Muscle of leg (tissue), 11 donors: ENCODE data around the gene ALKBH5. TPM values are rescaled to one million over a fixed set of nuclear protein-coding genes. Genes with fewer than 3 reads are reported as not detected.

Source experiments
- DNase-seq: peaks from one replicate; pipeline ENCODE4 v3.0.0; 2013
- H3K27ac ChIP-seq: one replicate; pipeline ENCODE4 v1.5.1; 2013; ENCODE audit warnings: mild to moderate bottlenecking, low read length, control low read depth
- H3K27me3 ChIP-seq: one replicate; pipeline ENCODE4 v1.6.1; 2013; ENCODE audit warnings: low read length; ENCODE audit not compliant: control insufficient read depth, insufficient read depth
- H3K36me3 ChIP-seq: one replicate; pipeline ENCODE4 v1.6.1; 2013; ENCODE audit warnings: low read length; ENCODE audit not compliant: control insufficient read depth, insufficient read depth
- H3K4me1 ChIP-seq: one replicate; pipeline ENCODE4 v1.6.1; 2013; ENCODE audit warnings: low read length; ENCODE audit not compliant: control insufficient read depth, insufficient read depth
- H3K4me3 ChIP-seq: one replicate; pipeline ENCODE4 v1.5.1; 2013; ENCODE audit warnings: low read length, control low read depth
- H3K9me3 ChIP-seq: replicated peaks from 2 replicates; pipeline ENCODE4 v1.6.1; 2013; ENCODE audit warnings: low read depth, low read length; ENCODE audit not compliant: control insufficient read depth
- WGBS: methylation state at CpG from one replicate; pipeline ENCODE4 v1.1.5; 2013; ENCODE audit warnings: missing lambda C conversion rate; ENCODE audit not compliant: insufficient coverage; 5-methylcytosine and 5-hydroxymethylcytosine counted together
- polyA plus RNA-seq, 8 donors: library from polyadenylated mRNA; unstranded; fragments of 120-200 nt; gene quantifications; one replicate each; pipeline versions ENCODE4 v1.2.1 to v1.2.3, GENCODE V29; 2013; ENCODE audit warnings: inconsistent platforms in 1 of 8, low replicate concordance in 1 of 8; ENCODE audit not compliant: insufficient read length in 8 of 8, insufficient read depth in 1 of 8
- total RNA-seq: library from RNA; stranded (reverse); fragments of 120-200 nt; gene quantifications from one replicate; pipeline ENCODE4 v1.2.4, GENCODE V29; 2013

Gene ALKBH5
- total and polyA plus RNA-seq, 9 donors, result 56.5 to 72.3 (median 66.7) TPM

DNA sequence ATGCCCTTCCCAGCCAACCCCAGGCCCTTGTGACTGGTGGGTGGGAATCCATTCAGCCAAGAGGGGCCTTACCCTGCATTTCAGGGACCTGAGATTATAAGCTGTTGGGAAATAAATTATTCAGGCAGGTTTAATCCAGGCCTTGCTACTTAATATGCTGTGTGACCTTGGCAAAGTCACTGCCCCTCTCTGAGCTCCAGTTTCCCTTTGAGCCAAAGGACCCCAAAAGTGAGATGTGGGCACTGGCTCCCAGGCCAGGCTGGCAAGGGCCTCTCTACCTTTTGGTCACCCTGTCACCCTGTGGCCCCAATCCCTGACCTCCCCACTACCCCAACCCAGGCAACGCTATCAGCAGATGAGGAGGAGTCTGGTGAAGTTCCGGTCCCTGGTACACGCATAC, 41.2 kb upstream of the ALKBH5 start:
- Histone ChIP-seq H3K27me3 (no peaks in the 10 kb centered on the region), H3K27ac (no peak overlapping the region), H3K9me3 (no peaks in the 10 kb centered on the region), H3K4me1 (peaks cover 6% of the 10 kb centered on the region), H3K36me3 (no peaks in the 10 kb centered on the region), H3K4me3 (no peak overlapping the region)
- DNase-seq, result no peak
- WGBS, result 83% methylated on average over 1 of the region's 3 CpGs

GRCh38 chr17:18143044-18143936, 40.3 kb upstream of the ALKBH5 start:
- H3K36me3 ChIP-seq, result no peaks in the 10 kb centered on the region
- H3K4me1 ChIP-seq, result peaks cover 6% of the 10 kb centered on the region
- no peak for DNase-seq
- H3K27me3 ChIP-seq, result no peaks in the 10 kb centered on the region
- no peaks in the 10 kb centered on the region for H3K9me3 ChIP-seq
- H3K27ac ChIP-seq, result no peak overlapping the region
- WGBS, result 60% methylated on average over 14 of the region's 18 CpGs
- H3K4me3 ChIP-seq, result no peak overlapping the region

GRCh38 chr17:18144261-18144660, 39.4 kb upstream of the ALKBH5 start:
- WGBS, result 76% methylated on average over 4 of the region's 4 CpGs
- H3K4me1 ChIP-seq, result peaks cover 6% of the 10 kb centered on the region
- no peaks in the 10 kb centered on the region for H3K36me3 ChIP-seq
- no peak for DNase-seq
- no peaks in the 10 kb centered on the region for H3K9me3 ChIP-seq
- no peak overlapping the region for H3K4me3 ChIP-seq
- no peaks in the 10 kb centered on the region for H3K27me3 ChIP-seq
- no peak overlapping the region for H3K27ac ChIP-seq

GRCh38 chr17:18144855-18145254, 38.8 kb upstream of the ALKBH5 start:
- H3K27me3 ChIP-seq, result no peaks in the 10 kb centered on the region
- peaks cover 2% of the 10 kb centered on the region for H3K4me1 ChIP-seq
- no peak for DNase-seq
- H3K27ac ChIP-seq, result no peak overlapping the region
- WGBS, result 81% methylated on average over 1 of the region's 1 CpG
- no peaks in the 10 kb centered on the region for H3K36me3 ChIP-seq
- no peaks in the 10 kb centered on the region for H3K9me3 ChIP-seq
- H3K4me3 ChIP-seq, result no peak overlapping the region

- H3K36me3 ChIP-seq, result no peaks in the 10 kb centered on the region
- WGBS, result 83% methylated on average over 13 of the region's 13 CpGs
- no peaks in the 10 kb centered on the region for H3K4me1 ChIP-seq
- no peak for DNase-seq
- no peaks in the 10 kb centered on the region for H3K9me3 ChIP-seq
- H3K27ac ChIP-seq, result no peak overlapping the region
- no peaks in the 10 kb centered on the region for H3K27me3 ChIP-seq
- no peak overlapping the region for H3K4me3 ChIP-seq
Observed at GRCh38 chr17:18145811-18146210, 37.8 kb upstream of the ALKBH5 start.

DNA sequence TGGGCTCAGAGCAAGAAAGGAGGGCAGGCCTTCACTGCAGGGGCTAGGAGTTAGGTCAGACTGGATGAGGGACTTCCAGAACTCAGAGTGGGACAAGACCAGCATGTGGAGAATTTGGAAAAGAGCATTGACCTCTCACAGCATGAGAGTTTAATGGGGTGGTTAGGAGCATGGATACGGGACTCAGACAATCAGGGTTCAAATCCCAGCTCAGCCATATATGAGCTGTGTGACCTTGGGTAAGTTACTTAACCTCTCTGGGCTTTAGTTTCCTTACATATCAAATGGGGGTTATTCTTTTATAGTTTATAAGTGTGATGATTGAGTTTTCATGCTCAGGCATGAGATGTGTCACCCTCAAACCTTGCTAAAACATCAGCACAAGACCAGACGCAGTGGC, 37.4 kb upstream of the ALKBH5 start:
- WGBS, result 100% methylated on average over 1 of the region's 2 CpGs
- Histone ChIP-seq H3K27me3 (no peaks in the 10 kb centered on the region), H3K4me1 (no peaks in the 10 kb centered on the region), H3K36me3 (no peaks in the 10 kb centered on the region), H3K27ac (no peak overlapping the region), H3K4me3 (no peak overlapping the region), H3K9me3 (no peaks in the 10 kb centered on the region)
- no peak for DNase-seq

DNA sequence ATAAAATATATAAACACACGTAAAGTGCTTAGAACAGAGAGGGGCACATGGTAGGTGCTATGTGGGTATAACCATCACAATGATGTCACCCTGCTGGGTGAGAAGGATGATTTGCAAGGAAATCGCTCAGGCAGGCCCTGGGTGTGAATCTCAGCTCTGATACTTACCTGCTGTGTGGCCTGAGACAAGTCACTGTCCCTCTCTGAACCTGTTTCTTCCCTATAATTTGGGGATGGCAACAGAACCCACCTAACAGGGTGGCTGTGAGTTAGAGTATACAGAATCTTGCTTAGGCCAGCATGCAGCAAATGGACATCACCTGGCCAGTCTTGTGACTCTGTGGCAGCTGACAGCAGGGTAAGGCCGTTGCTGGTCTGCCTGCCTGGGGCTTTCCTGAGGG, 36.6 kb upstream of the ALKBH5 start:
- no peaks in the 10 kb centered on the region for H3K36me3 ChIP-seq
- H3K9me3 ChIP-seq, result no peaks in the 10 kb centered on the region
- DNase-seq, result no peak
- no peaks in the 10 kb centered on the region for H3K27me3 ChIP-seq
- H3K27ac ChIP-seq, result no peak overlapping the region
- WGBS, result 79% methylated on average over 1 of the region's 3 CpGs
- H3K4me1 ChIP-seq, result no peaks in the 10 kb centered on the region
- no peak overlapping the region for H3K4me3 ChIP-seq

DNA sequence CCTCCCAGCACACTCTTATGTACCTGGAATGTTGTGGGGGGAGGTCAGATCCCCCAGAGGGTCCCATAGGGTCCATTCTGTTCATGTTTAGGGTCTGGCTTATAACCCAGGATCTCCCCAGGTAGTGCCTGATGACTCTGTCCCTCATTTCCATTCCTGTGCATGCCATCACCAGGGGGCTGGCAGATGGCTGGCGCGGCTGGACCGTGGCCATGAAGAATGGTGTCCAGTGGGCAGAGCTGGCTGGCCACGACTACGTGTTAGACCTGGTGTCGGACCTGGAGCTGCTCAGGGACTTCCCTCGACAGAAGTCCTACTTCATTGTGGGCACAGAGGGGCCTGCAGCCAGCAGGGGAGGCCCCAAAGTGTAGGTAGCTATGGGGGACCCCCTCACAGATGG, 35.0 kb upstream of the ALKBH5 start:
- Histone ChIP-seq H3K9me3 (no peaks in the 10 kb centered on the region), H3K4me1 (peaks cover 11% of the 10 kb centered on the region)
- 85% methylated on average over 7 of the region's 7 CpGs for WGBS

DNA sequence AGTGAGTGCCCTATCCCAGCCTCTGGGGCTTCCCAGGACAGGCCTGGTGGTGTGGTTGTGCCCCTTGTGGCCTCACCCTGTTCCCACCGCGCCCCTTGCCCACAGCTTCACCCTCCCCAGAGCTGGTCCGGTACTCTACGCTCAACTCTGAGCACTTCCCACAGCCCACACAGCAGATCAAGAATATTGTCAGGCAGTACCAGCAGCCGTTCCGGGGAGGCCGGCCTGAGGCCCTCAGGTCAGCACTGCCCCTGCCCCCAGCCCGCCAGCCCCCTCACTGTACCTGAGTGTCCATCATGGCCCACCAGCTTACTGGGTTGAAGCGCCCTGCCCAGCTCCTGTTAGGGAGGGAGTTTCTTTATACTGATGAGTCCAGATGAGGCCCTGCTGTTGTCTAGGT, 32.3 kb upstream of the ALKBH5 start:
- H3K4me1 ChIP-seq, result peaks cover 17% of the 10 kb centered on the region
- no peaks in the 10 kb centered on the region for H3K27me3 ChIP-seq
- H3K9me3 ChIP-seq, result no peaks in the 10 kb centered on the region
- H3K4me3 ChIP-seq, result no peak overlapping the region
- H3K36me3 ChIP-seq, result no peaks in the 10 kb centered on the region
- 84% methylated on average over 6 of the region's 9 CpGs for WGBS
- H3K27ac ChIP-seq, result no peak overlapping the region
- DNase-seq, result no peak

More for the DNA sequence above, 35.0 kb upstream of the ALKBH5 start:
- no peak for DNase-seq
- H3K4me3 ChIP-seq, result no peak overlapping the region
- H3K27ac ChIP-seq, result no peak overlapping the region
- no peaks in the 10 kb centered on the region for H3K27me3 ChIP-seq
- H3K36me3 ChIP-seq, result no peaks in the 10 kb centered on the region

DNA sequence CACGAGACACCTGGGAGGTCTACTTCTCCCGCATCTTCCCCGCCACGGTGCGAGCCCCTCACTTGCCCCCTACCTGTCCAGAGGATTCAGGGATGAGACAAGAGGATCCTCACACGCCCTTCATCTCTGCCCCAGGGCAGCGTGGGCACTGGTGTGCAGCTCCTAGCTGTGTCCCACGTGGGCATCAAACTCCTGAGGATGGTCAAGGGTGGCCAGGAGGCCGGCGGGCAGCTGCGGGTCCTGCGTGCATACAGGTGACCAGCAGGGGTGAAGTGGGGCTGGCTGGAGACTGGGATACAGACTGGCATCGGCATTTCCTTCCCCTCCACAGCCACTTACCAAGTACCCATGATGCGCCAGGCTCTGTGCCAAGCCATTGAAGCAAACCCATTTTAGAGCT, 28.4 kb upstream of the ALKBH5 start:
- no peaks in the 10 kb centered on the region for H3K36me3 ChIP-seq
- no peaks in the 10 kb centered on the region for H3K9me3 ChIP-seq
- no peak overlapping the region for H3K27ac ChIP-seq
- 87% methylated on average over 5 of the region's 14 CpGs for WGBS
- no peak overlapping the region for H3K4me3 ChIP-seq
- peaks cover 26% of the 10 kb centered on the region for H3K4me1 ChIP-seq
- no peak for DNase-seq
- H3K27me3 ChIP-seq, result no peaks in the 10 kb centered on the region
